Loucy (cell line): ENCODE measurements around the gene CAMKMT.

Experiments used
- H2AFZ ChIP-seq: fragments of 200-600 bp; sonication (generic); 2 replicates; pipeline ENCODE4 v1.6.0; 2016; ENCODE audit warnings: antibody characterized with exemption, mild to moderate bottlenecking, low read length, moderate library complexity
- H3F3A ChIP-seq: fragments of 200-600 bp; 2 replicates; pipeline ENCODE4 v1.6.0; 2016; ENCODE audit warnings: antibody characterized with exemption, low read depth, mild to moderate bottlenecking
- H3K27me3 ChIP-seq: fragments of 200-600 bp; sonication (generic); 2 replicates; pipeline ENCODE4 v1.6.1; 2014; ENCODE audit warnings: low read length, mild to moderate bottlenecking; ENCODE audit not compliant: insufficient read depth, poor library complexity, severe bottlenecking
- H3K36me3 ChIP-seq: fragments of 200-600 bp; sonication (generic); 2 replicates; pipeline ENCODE4 v1.6.1; 2016; ENCODE audit warnings: low read length; ENCODE audit not compliant: insufficient read depth
- H3K4me1 ChIP-seq: fragments of 200-600 bp; sonication (generic); 2 replicates; pipeline ENCODE4 v1.5.1; 2014; ENCODE audit warnings: low read length, mild to moderate bottlenecking; ENCODE audit not compliant: insufficient read depth, poor library complexity, severe bottlenecking
- H3K4me2 ChIP-seq: fragments of 200-600 bp; sonication (generic); 2 replicates; pipeline ENCODE4 v1.6.0; 2014; ENCODE audit warnings: antibody characterized with exemption, low read length, low read depth, mild to moderate bottlenecking; ENCODE audit not compliant: poor library complexity, severe bottlenecking
- H3K4me3 ChIP-seq: fragments of 200-600 bp; sonication (generic); 2 replicates; pipeline ENCODE4 v1.5.1; 2014; ENCODE audit warnings: low read length, mild to moderate bottlenecking, mixed read lengths; ENCODE audit not compliant: poor library complexity, severe bottlenecking
- H3K79me2 ChIP-seq: fragments of 200-600 bp; sonication (generic); 2 replicates; pipeline ENCODE4 v1.6.1; 2014; ENCODE audit warnings: low read length; ENCODE audit not compliant: insufficient read depth
- H3K9ac ChIP-seq: fragments of 200-600 bp; sonication (generic); 2 replicates; pipeline ENCODE4 v1.6.0; 2014; ENCODE audit warnings: mild to moderate bottlenecking, low read depth, low read length, moderate library complexity; ENCODE audit not compliant: poor library complexity, severe bottlenecking
- H3K9me2 ChIP-seq: fragments of 200-600 bp; sonication (generic); replicated peaks from 2 replicates; pipeline ENCODE4 v1.6.1; 2016; ENCODE audit warnings: low read depth, low read length, mixed read lengths
- H3K9me3 ChIP-seq: fragments of 200-600 bp; sonication (generic); 2 replicates; pipeline ENCODE4 v1.6.1; 2014; ENCODE audit warnings: mild to moderate bottlenecking, antibody characterized with exemption, low read length, low read depth; ENCODE audit not compliant: insufficient read depth
- H4K20me1 ChIP-seq: fragments of 200-600 bp; sonication (generic); 2 replicates; pipeline ENCODE4 v1.6.0; 2014; ENCODE audit warnings: antibody characterized with exemption, low read length, mild to moderate bottlenecking; ENCODE audit not compliant: insufficient read depth, poor library complexity, severe bottlenecking
- CTCF ChIP-seq: fragments of 200-600 bp; sonication (generic); conservative IDR thresholded peaks from 2 replicates; pipeline ENCODE4 v1.5.1; 2014; ENCODE audit warnings: mild to moderate bottlenecking, antibody characterized with exemption, low read length
- EZH2phosphoT487 ChIP-seq: fragments of 200-600 bp; IDR thresholded peaks from 2 replicates; pipeline ENCODE4 v1.6.1; 2018; ENCODE audit warnings: antibody characterized with exemption, mild to moderate bottlenecking, moderate library complexity, borderline replicate concordance

The CAMKMT gene

GRCh38 chr2:44450806-44451205 lies 89.1 kb downstream of the CAMKMT start:
- no peaks in the 10 kb centered on the region for H4K20me1 ChIP-seq

GRCh38 chr2:44452069-44452583 lies 90.4 kb downstream of the CAMKMT start:
- H3K9ac ChIP-seq, result no peak overlapping the region
- no peak overlapping the region for H3K4me3 ChIP-seq
- H2AFZ ChIP-seq, result no peak overlapping the region
- H3K36me3 ChIP-seq, result no peaks in the 10 kb centered on the region
- H3K27me3 ChIP-seq, result no peaks in the 10 kb centered on the region
- H3K79me2 ChIP-seq, result no peaks in the 10 kb centered on the region
- no peak overlapping the region for H3K4me2 ChIP-seq
- H3K9me2 ChIP-seq, result no peaks in the 10 kb centered on the region
- H3K9me3 ChIP-seq, result no peaks in the 10 kb centered on the region
- TF ChIP-seq CTCF (no peak), EZH2phosphoT487 (no peak)
- H3F3A ChIP-seq, result no peaks in the 10 kb centered on the region
- H4K20me1 ChIP-seq, result no peaks in the 10 kb centered on the region
- H3K4me1 ChIP-seq, result no peaks in the 10 kb centered on the region

More at GRCh38 chr2:44450806-44451205, 89.1 kb downstream of the CAMKMT start:
- Histone ChIP-seq H3K9me3 (no peaks in the 10 kb centered on the region), H3K9ac (no peak overlapping the region), H3K36me3 (no peaks in the 10 kb centered on the region), H3K4me1 (no peaks in the 10 kb centered on the region), H2AFZ (no peak overlapping the region), H3F3A (no peaks in the 10 kb centered on the region), H3K79me2 (no peaks in the 10 kb centered on the region), H3K27me3 (no peaks in the 10 kb centered on the region), H3K4me2 (no peak overlapping the region), H3K9me2 (no peaks in the 10 kb centered on the region), H3K4me3 (no peak overlapping the region)
- TF ChIP-seq CTCF, result no peak
- no peak for TF ChIP-seq EZH2phosphoT487

- no peaks in the 10 kb centered on the region for H3K9me3 ChIP-seq
- no peak for TF ChIP-seq EZH2phosphoT487
- TF ChIP-seq CTCF, result no peak
- H3K36me3 ChIP-seq, result no peaks in the 10 kb centered on the region
- no peaks in the 10 kb centered on the region for H3K27me3 ChIP-seq
- H2AFZ ChIP-seq, result no peak overlapping the region
- no peaks in the 10 kb centered on the region for H3K4me1 ChIP-seq
- H3K9ac ChIP-seq, result no peak overlapping the region
- no peak overlapping the region for H3K4me2 ChIP-seq
- no peaks in the 10 kb centered on the region for H3F3A ChIP-seq
- no peak overlapping the region for H3K4me3 ChIP-seq
- H3K9me2 ChIP-seq, result no peaks in the 10 kb centered on the region
- no peaks in the 10 kb centered on the region for H4K20me1 ChIP-seq
- no peaks in the 10 kb centered on the region for H3K79me2 ChIP-seq
Measured at GRCh38 chr2:44453259-44453658, 91.5 kb downstream of the CAMKMT start.
